Activated naive CD4-positive, alpha-beta T cell treated with Interleukin-2 at 50 U/mL for 16 hours (primary cell): ENCODE results near the gene ADGRG4.

ENCODE experiments used
- DNase-seq: peaks from one replicate; pipeline ENCODE4 v3.0.0-alpha.2; 2020

ADGRG4 gene

DNA sequence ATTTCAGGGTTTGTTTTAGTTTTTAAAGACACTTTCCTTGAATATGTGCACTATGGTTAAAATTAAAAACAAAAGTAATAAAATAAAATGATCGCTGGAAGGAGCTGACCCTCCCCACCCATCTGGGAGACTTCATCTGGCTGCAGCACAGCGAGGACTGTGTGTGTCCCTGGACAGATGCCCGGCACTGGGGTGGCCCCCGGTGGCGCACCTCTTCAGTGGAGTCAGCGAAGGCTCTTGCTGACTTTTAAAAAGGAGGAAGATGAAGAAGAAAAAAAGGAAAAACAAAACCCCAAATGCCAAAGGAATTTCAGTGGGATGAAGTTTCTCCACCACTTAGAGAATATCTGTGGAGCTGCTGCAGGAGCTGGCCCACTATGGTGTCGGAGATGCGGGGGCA is 5.4 kb upstream of the ADGRG4 start:
- DNase-seq, result no peak

GRCh38 chrX:136303041-136303440 is 2.3 kb downstream of the ADGRG4 start:
- DNase-seq, result no peak

DNA sequence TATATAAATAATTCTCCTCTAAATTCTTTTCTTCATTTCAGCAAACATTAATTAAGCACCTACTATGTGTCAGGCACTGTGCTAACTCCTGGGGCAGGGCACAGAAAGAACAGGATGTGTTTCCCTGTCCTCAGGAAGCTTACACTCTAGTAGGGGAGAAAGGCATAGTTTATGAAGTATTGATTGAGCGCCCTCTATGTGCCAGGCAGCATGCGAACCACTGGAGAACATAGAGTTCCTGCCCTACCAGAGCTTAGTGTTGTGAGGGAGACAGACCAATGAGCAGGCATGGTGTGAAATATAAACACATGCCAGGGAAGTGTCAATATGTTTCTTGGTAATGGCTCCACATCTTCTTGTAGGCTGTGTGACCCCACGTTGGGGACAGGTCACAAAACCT is 3.7 kb downstream of the ADGRG4 start:
- DNase-seq, result no peak

- no peak for DNase-seq
Observed at GRCh38 chrX:136306182-136306581, 5.4 kb downstream of the ADGRG4 start.

GRCh38 chrX:136307471-136307870 is 6.7 kb downstream of the ADGRG4 start:
- no peak for DNase-seq

DNA sequence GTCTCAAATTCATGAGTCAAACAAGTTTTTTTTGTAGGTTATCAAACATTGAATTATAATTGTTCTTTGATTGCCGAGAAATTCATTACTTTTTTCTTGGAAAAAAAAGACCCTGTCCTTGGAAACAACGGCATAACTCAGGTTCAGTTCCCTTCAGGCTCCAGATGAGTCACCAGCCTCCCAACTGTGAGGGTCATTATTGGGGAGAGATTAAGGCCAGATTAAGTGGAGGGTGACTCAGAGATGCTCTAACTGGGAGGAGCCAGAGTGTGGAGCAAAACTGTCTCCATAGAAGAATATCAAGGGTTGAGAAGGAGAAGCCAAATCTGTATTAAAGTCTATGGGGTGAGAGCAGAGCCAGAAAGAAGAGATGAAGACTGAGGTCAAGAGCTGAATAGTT is 9.6 kb downstream of the ADGRG4 start:
- DNase-seq, result no peak

DNA sequence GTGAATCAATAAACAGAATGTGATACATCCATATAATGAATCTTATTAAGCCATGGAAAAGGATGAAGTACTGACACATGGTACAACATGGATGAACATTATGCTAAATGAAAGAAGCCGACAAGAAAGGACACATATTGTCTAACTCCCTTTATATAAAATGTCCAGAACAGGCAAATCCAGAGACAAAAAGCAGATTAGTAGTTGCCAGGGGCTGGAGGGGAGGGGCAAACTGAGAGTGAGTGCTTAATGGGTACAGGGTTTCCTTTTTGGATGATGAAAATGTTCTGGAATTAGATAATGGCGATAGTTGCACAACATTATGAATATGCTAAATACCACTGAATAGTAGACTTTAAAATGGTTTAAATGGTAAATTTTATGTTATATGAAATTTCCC is 17.4 kb downstream of the ADGRG4 start:
- no peak for DNase-seq

- no peak for DNase-seq
Observed at GRCh38 chrX:136318895-136319597, 18.3 kb downstream of the ADGRG4 start.

- DNase-seq, result no peak
Observed at GRCh38 chrX:136319600-136319999, 18.8 kb downstream of the ADGRG4 start.

GRCh38 chrX:136321532-136321931 is 20.8 kb downstream of the ADGRG4 start:
- no peak for DNase-seq

DNA sequence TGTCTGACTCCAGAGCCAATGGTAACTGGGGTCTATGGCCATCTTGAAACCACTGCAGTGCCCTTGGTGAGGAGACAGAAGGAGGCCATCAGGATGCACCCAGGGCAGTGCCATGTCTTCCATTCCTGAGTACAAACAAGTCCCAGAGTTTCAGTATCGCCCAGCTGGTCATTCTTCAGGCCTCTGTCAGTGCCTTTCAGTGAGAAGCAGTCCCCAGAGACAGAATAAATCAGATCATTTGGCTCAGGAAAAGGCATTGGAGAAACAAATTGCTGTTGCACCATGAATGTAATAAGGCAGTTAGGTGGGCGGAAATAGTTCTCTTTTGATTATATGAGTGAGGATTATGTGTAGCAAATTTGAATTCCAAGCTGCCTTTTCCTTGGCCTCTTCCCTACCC is 21.3 kb downstream of the ADGRG4 start:
- no peak for DNase-seq

DNA sequence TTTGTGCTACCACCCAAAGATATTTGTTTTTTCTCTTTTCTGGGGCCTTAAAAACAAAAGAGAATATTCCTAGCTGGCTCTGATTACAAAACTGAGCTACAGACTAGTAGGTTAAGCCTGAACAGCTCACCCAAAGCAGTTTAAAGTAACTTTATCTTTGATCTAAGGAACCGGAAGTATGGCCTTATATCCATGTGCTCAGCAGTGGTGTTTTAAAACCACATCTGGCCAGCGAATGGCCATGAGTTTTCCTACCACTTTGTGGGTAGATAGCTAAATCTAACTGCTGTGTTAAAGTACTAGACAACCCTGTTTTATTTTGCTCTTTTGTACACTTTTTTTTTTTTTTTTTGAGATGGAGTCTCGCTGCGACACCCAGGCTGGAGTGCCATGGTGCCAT is 24.6 kb downstream of the ADGRG4 start:
- no peak for DNase-seq

GRCh38 chrX:136328933-136329332 is 28.2 kb downstream of the ADGRG4 start:
- DNase-seq, result no peak

DNA sequence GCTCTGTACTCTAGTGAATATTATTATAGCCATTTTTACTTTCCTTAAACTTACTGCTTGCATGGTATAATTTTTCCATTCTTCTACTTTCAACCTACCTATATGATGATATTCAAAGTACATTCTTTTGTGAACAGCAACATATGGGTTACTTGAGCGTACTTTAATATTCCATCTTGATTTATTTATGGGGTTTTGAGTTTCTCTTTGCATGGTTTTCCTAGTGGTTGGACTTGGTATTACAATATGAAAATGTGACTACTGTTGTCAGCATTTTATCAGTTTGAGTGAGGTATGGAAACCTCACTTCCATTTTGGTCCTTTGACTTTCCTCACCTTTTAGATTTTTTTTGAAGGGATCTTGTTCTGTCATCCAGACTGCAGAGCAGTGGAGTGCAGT is 35.9 kb downstream of the ADGRG4 start:
- no peak for DNase-seq

GRCh38 chrX:136339702-136340101 is 38.9 kb downstream of the ADGRG4 start:
- no peak for DNase-seq

GRCh38 chrX:136344320-136344719 is 43.6 kb downstream of the ADGRG4 start:
- no peak for DNase-seq

DNA sequence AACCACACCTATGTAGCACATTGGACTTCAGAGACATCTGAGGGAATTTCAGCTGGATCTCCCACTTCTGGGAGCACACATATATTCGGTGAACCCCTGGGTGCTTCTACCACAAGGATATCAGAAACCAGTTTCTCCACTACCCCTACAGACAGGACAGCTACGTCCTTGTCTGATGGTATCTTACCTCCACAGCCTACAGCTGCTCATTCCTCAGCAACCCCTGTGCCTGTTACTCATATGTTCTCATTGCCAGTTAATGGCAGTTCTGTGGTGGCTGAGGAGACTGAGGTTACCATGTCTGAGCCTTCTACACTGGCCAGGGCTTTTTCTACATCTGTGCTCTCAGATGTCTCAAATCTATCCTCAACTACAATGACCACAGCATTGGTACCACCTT is 45.7 kb downstream of the ADGRG4 start:
- DNase-seq, result no peak

DNA sequence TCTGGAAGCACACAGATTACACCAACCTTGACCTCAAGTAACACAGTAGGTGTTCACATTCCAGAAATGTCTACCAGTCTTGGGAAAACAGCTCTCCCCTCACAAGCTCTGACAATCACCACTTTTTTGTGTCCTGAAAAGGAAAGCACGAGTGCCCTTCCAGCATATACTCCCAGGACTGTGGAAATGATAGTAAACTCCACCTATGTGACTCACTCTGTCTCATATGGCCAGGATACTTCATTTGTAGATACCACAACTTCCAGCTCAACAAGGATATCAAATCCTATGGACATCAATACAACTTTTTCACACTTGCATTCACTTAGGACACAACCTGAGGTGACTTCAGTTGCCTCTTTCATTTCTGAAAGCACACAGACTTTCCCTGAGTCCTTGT is 46.9 kb downstream of the ADGRG4 start:
- no peak for DNase-seq

DNA sequence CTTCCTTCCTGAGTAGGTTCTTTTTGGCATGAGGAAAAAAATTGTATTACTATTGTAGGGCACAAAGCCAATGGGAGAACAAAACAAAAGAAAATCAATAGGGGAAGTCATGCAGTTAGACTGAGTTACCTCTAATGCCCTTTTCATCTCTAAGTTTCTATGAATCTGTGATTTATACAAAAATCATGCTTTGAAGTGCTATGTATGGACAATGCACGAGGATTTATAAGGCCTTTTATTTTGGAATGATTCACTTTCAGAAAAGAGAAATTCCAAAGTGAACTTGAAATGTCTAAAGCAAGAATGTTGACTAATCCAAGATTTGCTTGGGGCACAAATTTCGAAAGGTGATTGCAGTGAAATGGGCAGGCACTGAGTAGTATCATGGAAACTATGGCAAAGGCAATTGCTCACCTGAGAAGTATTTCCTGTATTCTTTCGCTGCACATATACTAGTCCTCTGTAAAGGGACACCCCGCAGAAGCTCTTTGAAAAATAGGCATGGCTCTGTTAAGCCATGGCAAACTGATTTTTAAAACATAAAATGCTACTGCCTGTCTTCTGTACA is 52.8 kb downstream of the ADGRG4 start:
- no peak for DNase-seq

- no peak for DNase-seq
Observed at GRCh38 chrX:136354201-136354600, 53.4 kb downstream of the ADGRG4 start.

GRCh38 chrX:136369377-136369776 is 68.6 kb downstream of the ADGRG4 start:
- no peak for DNase-seq

- DNase-seq, result no peak
Observed at GRCh38 chrX:136376713-136377112, 76.0 kb downstream of the ADGRG4 start.

- no peak for DNase-seq
Observed at GRCh38 chrX:136380010-136380769, 79.4 kb downstream of the ADGRG4 start.

DNA sequence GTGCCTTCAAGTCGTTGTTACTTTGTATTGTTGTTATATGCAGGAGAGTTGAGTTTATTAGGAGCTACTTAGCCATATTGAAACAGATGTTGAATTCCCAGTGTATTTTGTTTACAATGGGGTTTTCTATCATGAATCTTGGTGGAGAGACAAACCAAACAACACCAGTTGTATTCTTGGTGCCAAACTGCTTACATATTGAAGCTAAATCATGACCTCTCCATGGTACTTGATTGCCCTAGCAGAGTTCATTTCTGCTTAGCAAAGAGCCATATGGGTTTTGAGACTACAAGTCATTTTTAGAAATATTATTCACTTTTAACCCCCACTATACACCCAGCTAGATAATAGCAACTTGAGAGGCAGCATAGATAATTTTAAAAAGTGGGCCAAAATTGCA is 85.4 kb downstream of the ADGRG4 start:
- no peak for DNase-seq
